ENCODE results near the gene PNPLA6. TPM values are rescaled to one million over a fixed set of nuclear protein-coding genes. Genes with fewer than 3 reads are reported as not detected.
"Not testable (repeated sequence)": the region's sequence is repeated elsewhere in the genome, so short reads cannot be mapped to it uniquely, and the experiment has no call there.

The PNPLA6 gene
- total and polyA plus RNA-seq, 11 donors: 35.6 to 105 (median 49.9) TPM

DNA sequence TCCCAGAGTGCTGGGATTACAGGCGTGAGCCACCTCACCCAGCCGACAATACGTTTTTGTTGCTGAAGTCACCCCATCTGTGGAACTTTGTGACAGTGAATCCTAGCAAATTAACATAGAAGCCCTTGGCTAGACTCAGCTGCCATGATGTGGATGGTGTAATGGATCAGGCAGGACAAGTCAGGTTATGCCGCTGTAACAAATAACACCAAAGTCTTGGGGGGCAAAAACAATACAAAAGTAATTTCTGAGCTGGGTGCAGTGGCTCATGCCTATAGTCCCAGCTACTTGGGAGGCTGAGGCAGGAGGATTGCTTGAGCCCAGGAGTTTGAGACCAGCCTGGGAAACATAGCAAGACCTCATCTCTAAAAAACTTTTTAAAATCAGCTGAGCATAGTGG, 29.3 kb downstream of the PNPLA6 start:
- peaks cover 0 to 25% (median 13%) of the 10 kb centered on the region in 9 donors for H3K36me3 ChIP-seq
- 93 to 98% (median 96%) methylated on average over 4 of the region's 4 CpGs for WGBS, 4 donors
- peaks cover 0 to 5% (median 0%) of the 10 kb centered on the region in 12 donors for H3K9me3 ChIP-seq
- H3K27ac ChIP-seq: no peak overlapping the region
- no peaks in the 10 kb centered on the region for H3K27me3 ChIP-seq
- no peaks in the 10 kb centered on the region for H3K4me1 ChIP-seq
- no peak overlapping the region for H3K4me3 ChIP-seq
- intact Hi-C loops (cut with DNase I): loop anchor here in 9 of 10 donors (5.0 to 10.0 kb wide), 6 partner anchors 100 to 240 kb away; partner anchors contain the start of genes TRAPPC5 (in 4 of the 9), MCEMP1 (in 2 of the 9) and RETN (in 1 of the 9)
- TF ChIP-seq POLR2A (IDR thresholded peaks at IDR 0.05): no peak
- no peak for TF ChIP-seq CTCF (IDR thresholded peaks at IDR 0.05)
- no peak for DNase-seq
- ATAC-seq: no peak

DNA sequence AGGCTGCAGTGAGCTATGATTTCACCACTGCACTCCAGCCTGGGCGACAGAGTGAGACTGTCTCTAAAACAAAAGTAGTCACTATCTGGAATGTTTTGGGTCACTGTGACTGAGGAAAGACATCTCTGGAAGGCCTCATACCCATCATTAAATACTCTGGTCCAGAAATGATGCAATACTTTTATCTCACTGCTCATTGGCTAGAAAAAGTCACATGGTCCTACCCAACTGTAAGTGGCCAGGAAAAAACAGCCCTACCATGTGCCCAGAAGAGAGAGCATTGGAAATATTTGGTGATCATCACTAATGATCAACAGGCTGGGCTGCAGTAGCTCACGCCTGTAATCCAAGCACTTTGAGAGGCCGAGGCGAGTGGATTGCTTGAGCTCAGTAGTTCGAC, 29.8 kb downstream of the PNPLA6 start:
- TF ChIP-seq POLR2A (IDR thresholded peaks at IDR 0.05) (no peak), CTCF (IDR thresholded peaks at IDR 0.05) (no peak)
- Histone ChIP-seq H3K27ac (no peak overlapping the region), H3K4me1 (no peaks in the 10 kb centered on the region), H3K4me3 (no peak overlapping the region), H3K27me3 (no peaks in the 10 kb centered on the region), H3K36me3 (peaks cover 0 to 21% (median 9%) of the 10 kb centered on the region in 9 donors), H3K9me3 (peaks cover 0 to 2% (median 0%) of the 10 kb centered on the region in 12 donors)
- no peak for ATAC-seq
- intact Hi-C loops (cut with DNase I): loop anchor here in 9 of 10 donors (5.0 to 10.0 kb wide), 6 partner anchors 99 to 239 kb away; partner anchors contain the start of genes TRAPPC5 (in 4 of the 9), MCEMP1 (in 2 of the 9) and RETN (in 1 of the 9)
- 71 to 95% (median 91%) methylated on average over 5 of the region's 5 CpGs for WGBS, 4 donors
- no peak for DNase-seq

GRCh38 chr19:7570761-7571160, 35.2 kb downstream of the PNPLA6 start:
- Histone ChIP-seq H3K4me3 (no peak overlapping the region), H3K9me3 (no peaks in the 10 kb centered on the region), H3K36me3 (no peaks in the 10 kb centered on the region), H3K4me1 (no peaks in the 10 kb centered on the region), H3K27ac (no peak overlapping the region), H3K27me3 (no peaks in the 10 kb centered on the region)
- ATAC-seq (no peak), DNase-seq (no peak)
- 77 to 84% (median 81%) methylated on average over 5 of the region's 5 CpGs for WGBS, 4 donors
- TF ChIP-seq POLR2A (IDR thresholded peaks at IDR 0.05): no peak
- no peak for TF ChIP-seq CTCF (IDR thresholded peaks at IDR 0.05)
- intact Hi-C loops (cut with DNase I): loop anchor here in 1 of 10 donors (5.0 kb wide), 1 partner anchor 107 kb away; the partner anchor contains the start of gene MCEMP1

DNA sequence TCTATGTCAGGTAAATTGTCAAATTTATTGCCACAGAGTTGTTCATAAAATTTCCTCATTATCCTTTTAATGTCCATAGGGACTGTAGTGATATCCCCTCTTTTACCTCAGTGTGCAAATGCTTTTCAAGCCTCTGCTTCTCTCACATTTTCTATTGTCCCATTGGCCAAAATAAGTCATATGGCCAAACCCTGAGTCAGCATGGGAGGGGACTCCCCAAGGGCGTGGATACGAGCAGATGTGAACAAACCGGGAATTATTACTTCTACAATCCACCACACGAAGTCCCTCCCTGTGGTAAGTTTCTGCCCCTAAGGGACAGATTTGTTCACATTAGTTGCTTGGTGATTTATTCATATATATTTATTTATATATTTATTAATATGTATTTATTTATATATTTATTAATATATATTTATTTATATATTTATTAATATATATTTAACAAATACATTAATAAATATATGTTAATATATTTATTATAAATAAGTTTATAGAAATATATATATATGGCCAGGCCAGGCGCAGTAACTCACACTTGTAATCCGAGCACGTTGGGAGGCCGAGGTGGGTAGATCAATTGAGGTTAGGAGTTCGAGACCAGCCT, 40.0 kb downstream of the PNPLA6 start:
- TF ChIP-seq CTCF (IDR thresholded peaks at IDR 0.05): no peak
- TF ChIP-seq POLR2A (IDR thresholded peaks at IDR 0.05): no peak
- no peaks in the 10 kb centered on the region for H3K36me3 ChIP-seq
- H3K9me3 ChIP-seq: no peaks in the 10 kb centered on the region
- H3K4me3 ChIP-seq: no peak overlapping the region
- no peaks in the 10 kb centered on the region for H3K4me1 ChIP-seq
- H3K27me3 ChIP-seq: no peaks in the 10 kb centered on the region
- ATAC-seq: no peak
- intact Hi-C loops (cut with DNase I): no loop called here
- WGBS, 4 donors: 77 to 82% (median 78%) methylated on average over 9 of the region's 9 CpGs
- DNase-seq: no peak
- no peak overlapping the region for H3K27ac ChIP-seq

- H3K27ac ChIP-seq; intact Hi-C loops (cut with DNase I); ATAC-seq; H3K4me1 ChIP-seq; H3K27me3 ChIP-seq; H3K4me3 ChIP-seq; DNase-seq; H3K36me3 ChIP-seq; H3K9me3 ChIP-seq: not testable (repeated sequence)
- WGBS, 4 donors: 74 to 95% (median 94%) methylated on average over 1 of the region's 1 CpG
Observed at GRCh38 chr19:7577422-7577821, 41.9 kb downstream of the PNPLA6 start.

Measured in heart left ventricle (tissue), 16 donors.